HG02571 (cell line): Measurements from ENCODE around the gene ZNF761.
"Not testable (repeated sequence)": the region's sequence is repeated elsewhere in the genome, so short reads cannot be mapped to it uniquely, and the experiment has no call there.

Experiments used
- ATAC-seq: cut with Tn5 transposase; IDR thresholded peaks from one replicate; pipeline ENCODE4 v1.9.1; 2021; ENCODE audit warnings: mild to moderate bottlenecking, moderate library complexity; ENCODE audit not compliant: unreplicated experiment

The ZNF761 gene

DNA sequence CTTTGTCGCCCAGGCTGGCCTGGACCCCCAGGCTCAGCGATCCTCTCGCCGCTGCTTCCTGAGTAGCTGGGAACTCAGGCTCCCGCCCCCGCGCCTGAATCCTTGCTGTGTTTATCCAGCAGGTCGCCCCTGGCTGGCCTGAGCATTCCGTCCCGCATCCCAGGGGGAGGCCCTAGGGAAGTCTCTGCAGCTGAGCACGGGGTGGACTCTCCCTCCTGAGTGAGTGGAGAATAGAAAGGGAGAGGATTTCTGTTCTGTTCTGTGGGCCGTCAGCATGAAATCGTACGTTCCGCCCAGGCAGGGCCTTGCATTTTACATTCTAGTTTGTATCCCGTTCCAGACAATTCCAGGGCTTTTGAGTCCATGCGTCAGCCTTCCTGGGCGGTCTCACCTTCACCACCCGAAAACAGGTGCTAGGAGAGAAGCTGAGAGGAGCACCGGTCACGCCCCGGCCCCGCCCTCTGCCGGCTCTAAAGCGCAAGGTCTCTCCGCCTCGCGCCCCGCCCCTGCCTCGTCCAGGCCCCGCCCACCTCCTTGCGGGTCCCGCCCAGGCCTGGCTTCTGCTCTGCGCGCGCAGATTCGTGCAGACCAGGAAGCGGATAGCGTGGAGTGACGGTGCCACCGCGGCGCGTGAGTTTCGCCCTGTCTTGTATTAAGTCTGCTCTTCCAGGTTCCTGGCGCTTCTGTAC, at the start of gene ZNF761:
ZNF761 (plus strand) TSS at position 586 of the 689 bp plus-strand sequence. CDS start 15,285 bp downstream, outside the sequence.
- peak; percentile 95 for ATAC-seq

DNA sequence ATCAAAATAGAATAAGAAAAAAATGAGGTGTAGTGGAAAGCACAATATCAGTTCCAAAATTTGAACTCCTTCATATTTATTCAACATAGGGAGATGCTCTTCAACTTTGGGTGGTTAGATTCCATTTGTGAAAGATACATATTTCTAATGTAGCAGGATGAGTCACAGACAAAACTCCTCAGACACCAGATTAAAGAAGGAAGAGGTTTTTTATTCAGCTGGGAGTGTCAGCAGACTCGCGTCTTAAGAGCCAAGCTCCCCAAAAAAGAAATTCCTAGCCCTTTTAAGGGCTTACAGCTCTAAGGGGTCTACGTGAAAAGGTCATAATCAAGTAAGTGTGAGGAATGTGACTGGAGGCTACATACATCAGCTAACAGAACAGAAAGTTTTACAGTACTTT, 43.6 kb upstream of the ZNF761 start:
- ATAC-seq, result no peak

DNA sequence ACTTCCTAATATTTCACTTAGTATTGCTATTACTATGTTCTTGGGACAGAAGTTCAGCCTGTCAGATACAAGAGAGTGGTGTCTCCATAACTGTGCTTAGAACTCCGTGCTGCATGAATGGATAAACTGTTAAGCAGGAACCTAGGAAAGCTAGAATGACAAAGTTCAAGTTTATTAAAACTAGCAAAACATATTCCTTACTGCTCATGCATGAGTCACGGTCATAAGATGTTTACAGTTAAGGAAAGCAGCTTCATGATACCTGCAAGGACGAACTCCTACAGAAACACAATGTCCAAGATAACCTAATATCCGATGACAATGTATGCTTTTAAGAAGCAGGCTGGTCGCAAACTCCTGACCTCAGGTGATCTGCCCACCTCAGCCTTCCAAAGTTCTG, 42.9 kb upstream of the ZNF761 start:
- no peak for ATAC-seq

DNA sequence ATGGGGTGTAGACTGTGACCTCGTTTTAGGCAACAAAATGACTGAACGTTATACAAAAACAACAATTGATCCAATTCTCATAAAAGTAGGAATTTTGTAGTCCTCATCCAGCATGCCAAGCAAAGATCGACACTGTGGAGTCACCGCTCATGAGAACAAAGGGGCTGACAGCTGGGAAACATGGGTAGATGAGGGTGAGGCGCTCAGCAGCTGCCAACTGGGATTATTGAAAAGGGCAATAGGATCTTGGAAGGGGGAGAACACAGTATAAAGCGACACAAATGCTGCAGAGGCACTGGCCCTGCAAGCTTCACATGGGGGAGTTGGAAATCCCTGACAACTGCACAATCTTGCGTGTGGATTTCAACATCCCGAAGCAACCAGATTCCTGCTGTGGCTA, 42.2 kb upstream of the ZNF761 start:
- no peak for ATAC-seq

DNA sequence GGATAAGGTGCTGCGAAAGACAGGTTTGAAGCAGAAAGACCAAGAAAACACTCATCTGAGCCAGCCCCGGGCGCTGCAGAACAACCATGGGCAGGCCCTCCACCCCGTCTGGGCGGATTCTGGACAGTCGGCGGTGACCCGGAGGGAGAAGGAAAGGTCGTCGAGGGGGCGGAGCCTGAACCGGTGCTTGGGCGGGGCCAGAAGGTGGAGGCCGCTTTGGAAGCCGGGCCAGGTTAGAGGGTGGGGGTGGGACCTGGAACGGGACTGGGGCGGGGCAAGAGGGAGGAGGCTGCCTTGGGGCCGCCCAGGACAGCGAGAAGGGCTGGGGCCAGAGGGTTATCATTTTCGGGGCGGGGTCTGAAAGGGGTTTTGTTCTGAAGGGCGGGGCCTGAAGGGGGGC, 41.8 kb upstream of the ZNF761 start:
- no peak for ATAC-seq

DNA sequence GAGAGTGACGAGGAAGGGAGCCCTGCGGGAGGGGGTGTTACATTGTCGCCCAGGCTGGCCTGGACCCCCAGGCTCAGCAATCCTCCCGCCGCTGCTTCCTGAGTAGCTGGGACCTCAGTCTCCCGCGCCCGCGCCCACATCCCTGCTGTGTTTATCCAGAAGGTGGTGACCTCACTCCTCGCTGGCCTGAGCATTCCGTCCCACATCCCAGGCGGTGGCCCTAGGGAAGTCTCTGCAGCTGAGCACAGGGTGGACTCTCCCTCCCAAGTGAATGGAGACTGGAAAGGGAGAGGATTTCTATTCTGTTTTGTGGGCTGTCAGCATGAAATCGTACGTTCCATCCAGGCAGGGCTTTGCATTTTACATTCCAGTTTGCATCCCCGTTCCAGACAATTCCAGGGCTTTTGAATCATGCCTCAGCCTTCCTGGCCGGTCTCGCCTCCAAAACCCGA, 37.2 kb upstream of the ZNF761 start:
- no peak for ATAC-seq

DNA sequence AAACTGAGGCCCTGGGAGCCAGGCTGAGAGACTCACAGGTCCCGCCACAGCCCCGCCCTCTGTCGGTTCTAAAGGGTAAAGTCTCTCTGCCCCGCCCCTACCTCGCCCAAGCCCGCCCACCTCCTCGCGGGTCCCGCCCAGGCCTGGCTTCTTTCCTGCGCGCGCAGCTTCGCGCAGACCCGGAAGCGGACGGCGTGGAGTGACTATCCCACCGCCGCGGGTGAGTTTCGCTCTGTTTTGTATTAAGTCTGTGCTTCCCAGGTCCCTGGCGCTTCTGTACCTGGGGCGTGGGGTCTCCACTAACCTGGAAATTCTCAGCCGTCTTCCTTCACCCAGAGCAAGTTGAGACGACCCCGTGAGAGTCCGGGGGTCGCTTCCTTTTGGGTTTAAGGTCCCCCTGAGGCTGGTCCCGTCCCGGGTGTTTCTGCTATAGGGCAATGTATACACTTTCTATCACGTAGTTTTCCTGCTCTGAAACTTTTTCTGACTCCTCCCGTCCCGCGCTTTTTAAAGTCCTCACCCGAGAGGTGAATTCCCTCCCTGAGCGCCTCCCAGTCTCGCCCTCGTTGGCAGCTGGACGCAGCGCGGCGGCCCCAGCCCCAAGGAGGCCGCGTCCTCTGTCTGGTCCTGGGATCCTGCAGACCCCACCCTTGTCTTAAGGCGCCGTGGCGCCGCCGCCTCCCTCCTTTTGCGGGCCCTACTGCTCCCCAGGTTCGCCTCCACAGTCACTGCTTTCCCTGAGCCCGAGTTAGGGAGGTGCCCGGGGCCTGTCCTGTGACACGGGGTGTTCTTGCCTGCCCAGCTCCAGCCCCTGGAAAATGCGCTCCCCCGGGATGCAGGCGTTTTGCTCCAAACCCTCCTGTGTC, 36.6 kb upstream of the ZNF761 start, which contains the start of gene ZNF765:
ZNF765 (plus strand) TSS at position 176 of the 866 bp plus-strand sequence. CDS start 2,867 bp downstream, outside the sequence.
- ATAC-seq, result peak; percentile 91

DNA sequence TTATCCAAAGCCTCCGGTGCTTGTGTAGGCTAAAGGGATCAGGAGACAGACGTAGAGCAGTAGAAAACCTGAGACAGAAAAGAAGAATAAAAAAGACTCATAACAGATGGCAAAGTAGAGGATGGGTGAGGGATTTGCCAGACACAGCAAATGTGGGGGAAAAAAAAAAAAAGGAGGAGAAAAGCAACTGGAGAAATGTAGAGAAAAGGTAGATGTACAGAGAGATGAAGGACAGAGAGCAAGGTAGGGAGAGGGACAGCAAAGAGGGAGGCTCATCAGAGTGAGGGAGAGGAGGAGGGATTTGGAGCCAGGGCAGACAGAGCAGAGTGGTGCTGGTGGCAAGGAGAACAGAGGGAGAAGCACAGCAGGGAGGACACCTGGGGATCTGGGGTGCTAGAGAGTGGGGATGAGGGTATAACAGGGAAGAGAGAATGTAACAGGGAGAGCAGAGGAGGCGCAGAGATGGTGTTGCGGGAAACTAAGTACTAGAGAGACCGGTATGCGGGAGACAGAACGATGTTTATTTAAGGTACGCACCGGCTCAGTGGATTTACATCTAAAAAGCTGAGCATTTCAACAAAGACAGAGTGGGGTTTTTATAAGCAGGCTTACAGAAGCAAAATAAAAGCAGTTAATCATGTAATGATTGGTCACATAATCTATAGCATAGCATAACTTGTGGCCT, 35.8 kb upstream of the ZNF761 start:
- not testable (repeated sequence) for ATAC-seq

DNA sequence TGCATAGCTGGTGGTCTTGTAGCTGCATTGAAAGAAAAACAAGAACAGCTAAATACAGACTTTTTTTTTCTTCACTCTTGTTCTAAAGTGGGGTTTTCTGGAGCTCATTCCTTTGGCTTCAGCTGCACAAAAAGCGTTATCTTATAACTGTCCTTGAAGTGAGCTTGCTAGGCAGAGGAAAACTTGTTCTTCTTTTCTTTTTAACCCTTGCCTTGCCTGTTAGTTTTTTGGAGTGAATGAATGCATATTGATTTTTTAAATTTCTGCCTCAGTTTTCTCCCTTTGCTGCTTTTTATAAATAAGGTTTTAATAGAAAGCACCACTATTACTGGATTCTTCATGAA, 35.3 kb upstream of the ZNF761 start:
- ATAC-seq, result no peak

DNA sequence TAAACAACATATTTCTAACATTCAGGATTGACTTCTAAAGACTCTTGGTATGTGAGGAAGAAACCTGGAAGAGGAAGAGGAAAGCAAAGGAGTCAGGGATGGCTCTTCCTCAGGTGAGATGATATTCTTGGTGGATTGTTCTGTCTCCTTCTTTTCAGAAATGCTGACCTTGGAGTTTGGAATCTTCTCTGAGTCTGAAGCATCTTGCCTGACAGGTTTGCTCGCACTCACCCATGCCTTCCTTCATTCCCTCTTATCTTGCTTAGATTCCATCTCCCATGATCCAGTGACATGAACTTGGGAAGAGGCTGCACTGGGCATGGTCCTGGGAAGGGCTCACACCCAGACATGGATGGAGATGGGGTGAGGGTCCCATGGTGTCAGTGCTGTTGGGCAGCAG, 33.9 kb upstream of the ZNF761 start:
- not testable (repeated sequence) for ATAC-seq

DNA sequence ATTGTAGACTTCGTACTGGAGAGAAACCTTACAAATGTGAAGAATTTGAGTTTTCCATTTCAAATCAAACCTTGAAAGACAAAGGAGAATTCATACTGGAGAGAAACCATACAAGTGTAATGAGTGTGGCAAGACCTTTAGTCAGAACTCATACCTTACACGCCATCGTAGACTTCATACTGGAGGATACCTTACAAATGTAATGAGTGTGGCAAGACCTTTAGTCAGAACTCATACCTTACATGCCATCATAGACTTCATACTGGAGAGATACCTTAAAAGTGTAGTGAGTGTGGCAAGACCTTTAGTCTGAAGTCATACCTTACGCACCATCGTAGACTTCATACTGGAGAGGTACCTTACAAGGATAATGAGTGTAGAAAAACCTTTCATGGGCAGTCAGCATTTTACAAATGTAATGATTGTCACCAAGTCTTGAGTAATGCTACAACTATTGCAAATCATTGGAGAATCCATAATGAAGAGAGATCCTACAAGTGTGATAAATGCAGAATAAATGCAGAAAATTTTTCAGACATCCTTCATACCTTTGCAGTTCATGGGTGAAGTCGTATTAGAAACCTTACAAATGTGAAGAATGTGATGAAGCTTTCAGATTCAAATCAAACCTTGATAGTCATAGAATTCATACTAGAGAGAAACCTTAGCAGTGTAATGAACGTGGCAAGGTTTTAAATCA, 22.1 kb upstream of the ZNF761 start:
- no peak for ATAC-seq

DNA sequence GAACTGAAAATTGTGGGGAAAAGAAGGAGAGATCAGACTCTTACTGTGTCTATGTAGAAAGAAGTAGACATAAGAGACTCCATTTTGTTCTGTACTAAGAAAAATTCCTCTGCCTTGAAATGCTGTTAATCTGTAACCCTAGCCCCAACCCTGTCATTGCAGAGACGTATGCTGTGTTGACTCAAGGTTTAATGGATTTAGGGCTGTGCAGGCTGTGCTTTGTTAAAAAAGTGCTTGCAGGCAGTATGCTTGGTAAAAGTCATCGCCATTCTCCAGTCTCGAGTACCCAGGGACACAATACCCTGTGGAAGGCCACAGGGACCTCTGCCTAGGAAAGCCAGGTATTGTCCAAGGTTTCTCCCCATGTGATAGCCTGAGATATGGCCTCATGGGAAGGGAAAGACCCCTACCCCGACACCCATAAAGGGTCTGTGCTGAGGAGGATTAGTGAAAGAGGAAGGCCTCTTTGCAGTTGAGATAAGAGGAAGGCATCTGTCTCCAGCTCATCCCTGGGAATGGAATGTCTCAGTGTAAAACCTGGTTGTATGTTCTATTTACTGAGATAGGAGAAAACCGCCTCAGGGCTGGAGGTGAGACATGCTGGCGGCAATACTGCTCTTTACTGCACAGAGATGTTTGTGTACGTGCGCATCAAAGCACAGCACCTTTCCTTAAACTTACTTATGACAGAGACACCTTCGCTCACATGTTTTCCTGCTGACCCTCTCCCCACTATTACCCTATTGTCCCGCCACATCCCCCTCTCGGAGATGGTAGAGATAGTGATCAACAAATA, 11.1 kb upstream of the ZNF761 start:
- ATAC-seq, result not testable (repeated sequence)

DNA sequence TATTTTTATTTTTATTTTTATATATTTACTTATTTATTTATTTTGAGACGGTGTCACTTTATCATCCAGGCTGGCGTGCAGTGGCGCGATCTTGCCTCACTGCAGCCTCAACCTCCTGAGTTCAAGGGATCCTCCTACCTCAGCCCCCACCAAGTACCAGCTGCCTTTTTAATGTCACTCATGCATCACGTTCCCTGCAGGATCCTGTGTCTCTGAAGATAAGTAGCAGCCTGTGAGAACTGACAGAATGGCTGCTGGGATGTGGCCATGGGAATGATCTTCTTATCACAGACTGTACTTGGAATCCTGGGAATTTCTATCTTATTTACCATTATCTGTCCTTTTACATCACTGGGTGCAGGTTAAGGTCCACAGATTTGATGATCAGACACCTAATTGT, 9.2 kb upstream of the ZNF761 start:
- no peak for ATAC-seq

DNA sequence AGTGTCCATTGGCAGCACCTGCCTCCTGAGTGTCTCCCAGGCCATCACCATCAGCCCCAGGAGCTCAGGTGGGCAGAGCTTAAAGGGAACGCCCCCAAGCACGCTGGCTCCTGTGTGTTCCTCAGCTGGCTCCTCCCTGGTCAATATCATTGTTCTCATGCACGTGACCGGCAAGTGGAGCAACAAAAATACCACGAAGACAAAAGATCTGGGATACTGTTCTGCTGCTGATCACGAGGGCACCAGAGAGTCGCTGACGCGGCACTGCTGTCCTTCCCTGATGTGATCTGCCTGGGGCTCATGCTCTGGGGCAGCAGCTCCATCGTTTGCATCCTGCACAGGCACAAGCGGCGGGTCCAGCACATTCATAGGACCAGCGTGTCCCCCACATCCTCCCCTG, 8.7 kb upstream of the ZNF761 start:
- not testable (repeated sequence) for ATAC-seq

DNA sequence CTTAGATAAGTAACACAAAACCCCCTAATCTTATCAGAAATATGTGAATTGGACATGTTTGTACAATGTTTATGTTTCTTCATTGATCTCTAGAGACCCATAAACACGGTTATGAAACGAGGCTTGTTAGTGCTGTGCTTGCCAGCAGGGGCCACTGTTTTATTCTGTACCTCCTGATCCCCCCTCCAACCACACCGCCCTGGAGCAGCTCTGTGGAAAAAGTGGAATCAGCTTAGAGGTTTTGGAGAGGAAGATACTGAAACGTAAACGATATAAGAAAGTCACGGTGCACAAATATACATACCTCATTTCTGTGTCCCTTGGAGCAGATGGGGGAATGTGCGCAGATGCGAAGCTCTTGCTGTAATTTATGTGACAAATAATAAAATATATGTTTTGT, 8.1 kb upstream of the ZNF761 start:
- ATAC-seq, result not testable (repeated sequence)

DNA sequence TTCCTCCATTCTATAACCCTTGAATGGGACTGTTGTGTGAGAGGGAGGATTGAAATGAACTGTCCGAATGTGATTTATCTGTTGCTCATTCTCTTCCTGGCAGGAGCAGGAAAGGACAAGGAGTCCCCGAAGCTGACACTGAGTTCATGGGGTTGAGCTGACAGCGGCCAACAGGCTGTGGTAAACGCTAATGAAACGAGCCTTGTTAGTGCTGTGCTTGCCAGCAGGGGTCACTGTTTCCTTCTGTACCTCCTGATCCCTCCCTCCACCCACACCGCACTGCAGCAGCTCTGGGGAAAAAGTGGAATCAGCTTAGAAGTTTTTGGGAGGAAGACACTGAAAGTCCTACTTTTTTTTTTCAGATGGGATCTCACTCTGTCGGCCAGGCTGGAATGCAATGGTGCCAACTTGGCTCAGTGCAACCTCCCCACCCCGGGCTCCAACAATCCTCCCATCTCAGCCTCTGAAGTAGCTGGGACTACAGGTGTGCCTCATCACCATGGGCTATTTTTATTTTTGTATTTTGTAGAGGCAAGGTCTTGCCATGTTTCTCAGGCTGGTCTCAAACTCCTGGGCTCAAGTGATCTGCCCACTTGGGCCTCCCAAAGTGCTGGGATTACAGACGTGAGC, 6.7 kb upstream of the ZNF761 start:
- no peak for ATAC-seq

DNA sequence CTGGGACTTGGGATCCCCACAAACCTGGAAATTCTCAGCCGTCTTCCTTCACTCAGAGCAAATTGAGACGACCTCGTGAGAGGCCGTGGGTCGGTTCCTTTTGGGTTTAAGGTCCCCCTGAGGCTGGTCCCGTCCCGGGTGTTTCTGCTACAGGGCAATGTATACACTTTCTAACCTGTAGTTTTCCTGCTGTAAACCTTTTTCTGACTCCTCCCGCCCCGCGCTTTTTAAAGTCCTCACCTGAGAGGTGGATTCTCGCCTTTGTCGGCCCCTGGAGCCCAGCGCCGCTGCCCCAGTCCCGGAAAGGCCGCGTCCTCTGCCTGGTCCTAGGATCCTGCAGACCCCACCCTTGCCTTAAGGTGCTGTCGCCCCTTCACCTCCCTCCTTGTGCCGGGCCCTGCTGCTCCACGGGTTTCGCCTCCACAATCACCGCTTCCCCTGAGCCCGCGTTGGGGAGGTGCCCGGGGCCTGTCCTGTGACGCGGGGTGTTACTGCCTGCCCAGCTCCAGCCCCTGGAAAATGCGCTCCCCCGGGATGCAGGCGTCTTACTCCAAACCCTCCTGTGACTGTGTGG, 391 bp downstream of the ZNF761 start:
- peak; percentile 13 for ATAC-seq

DNA sequence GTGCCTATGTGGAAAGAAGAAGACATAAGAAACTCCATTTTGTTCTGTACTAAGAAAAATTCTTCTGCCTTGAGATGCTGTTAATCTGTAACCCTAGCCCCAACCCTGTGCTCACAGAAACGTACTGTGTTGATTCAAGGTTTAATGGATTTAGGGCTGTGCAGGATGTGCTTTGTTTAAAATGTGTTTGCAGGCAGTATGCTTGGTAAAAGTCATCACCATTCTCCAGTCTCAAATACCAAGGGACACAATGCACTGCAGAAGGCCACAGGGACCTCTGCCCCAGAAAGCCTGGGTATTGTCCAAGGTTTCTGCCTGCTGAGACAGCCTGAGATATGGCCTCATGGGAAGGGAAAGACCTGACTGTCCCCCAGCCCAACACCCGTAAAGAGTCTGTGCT, 12.0 kb downstream of the ZNF761 start:
- ATAC-seq, result not testable (repeated sequence)

DNA sequence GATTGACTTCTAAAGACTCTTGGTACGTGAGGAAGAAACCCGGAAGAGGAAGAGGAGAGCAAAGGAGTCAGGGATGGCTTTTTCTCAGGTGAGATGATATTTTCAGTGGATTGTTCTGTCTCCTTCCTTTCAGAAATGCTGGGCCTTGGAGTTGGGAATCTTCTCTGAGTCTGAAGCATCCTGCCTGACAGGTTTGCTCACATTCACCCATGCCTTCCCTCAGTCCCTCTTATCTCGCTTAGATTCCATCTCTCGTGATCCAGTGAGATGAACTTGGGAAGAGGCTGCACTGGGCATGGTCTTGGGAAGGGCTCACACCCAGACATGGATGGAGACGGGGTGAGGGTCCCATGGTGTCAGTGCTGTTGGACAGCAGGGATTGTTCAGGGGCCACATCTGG, 15.4 kb downstream of the ZNF761 start:
- not testable (repeated sequence) for ATAC-seq
